22Rv1 (cell line): ENCODE results near the gene COL9A3.

Experiments used
- CTCF ChIP-seq: fragments of 450-650 bp; IDR thresholded peaks from 2 replicates; pipeline ENCODE4 v1.5.1; 2017; ENCODE audit warnings: mild to moderate bottlenecking
- ZFX ChIP-seq: fragments of 450-650 bp; IDR thresholded peaks from 2 replicates; pipeline ENCODE4 v1.6.1; 2017; ENCODE audit warnings: antibody characterized with exemption, borderline replicate concordance

DNA sequence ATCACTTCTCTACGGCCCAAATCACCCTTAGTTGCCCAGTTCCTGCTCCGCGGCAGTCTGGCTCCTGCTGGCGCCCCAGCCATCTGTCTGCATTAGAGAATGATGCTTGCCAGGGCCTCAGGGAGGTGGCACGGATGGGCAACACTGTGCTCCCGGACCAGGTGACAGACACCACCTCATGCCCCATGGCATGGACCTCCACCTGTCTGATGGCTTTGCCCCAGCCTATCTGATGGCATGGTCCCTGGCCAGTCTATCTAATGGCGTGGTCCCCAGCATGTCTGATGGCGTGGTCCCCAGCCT is 39.4 kb upstream of the COL9A3 start:
- TF ChIP-seq CTCF = no peak
- TF ChIP-seq ZFX = no peak
